Muscle of back (tissue), 10 donors: ENCODE measurements around the gene LEKR1. TPM values are rescaled to one million over a fixed set of nuclear protein-coding genes. Genes with fewer than 3 reads are reported as not detected.

Source experiments
- polyA plus RNA-seq, 10 donors: library from polyadenylated mRNA; unstranded; fragments of 120-200 nt; gene quantifications; one replicate each; pipeline ENCODE4 v1.2.1, GENCODE V29; 2013; ENCODE audit not compliant: insufficient read length in 10 of 10

The LEKR1 gene
- polyA plus RNA-seq, 10 donors, result 0.18 to 1.2 (median 0.56) TPM

Other genes with a start within 250 kb of the LEKR1 start
- 10 to 100 TPM in 2 of 10 donors, 1 to 10 TPM in 8; 7.2 to 10.9 (median 8.7) TPM for gene TIPARP, start 151.8 kb upstream of the LEKR1 start, polyA plus RNA-seq